ENCODE measurements around the gene NUMB. TPM values are rescaled to one million over a fixed set of nuclear protein-coding genes. Genes with fewer than 3 reads are reported as not detected.

The NUMB gene
- total and polyA plus RNA-seq, 12 donors, result 24.6 to 63.3 (median 48.4) TPM

DNA sequence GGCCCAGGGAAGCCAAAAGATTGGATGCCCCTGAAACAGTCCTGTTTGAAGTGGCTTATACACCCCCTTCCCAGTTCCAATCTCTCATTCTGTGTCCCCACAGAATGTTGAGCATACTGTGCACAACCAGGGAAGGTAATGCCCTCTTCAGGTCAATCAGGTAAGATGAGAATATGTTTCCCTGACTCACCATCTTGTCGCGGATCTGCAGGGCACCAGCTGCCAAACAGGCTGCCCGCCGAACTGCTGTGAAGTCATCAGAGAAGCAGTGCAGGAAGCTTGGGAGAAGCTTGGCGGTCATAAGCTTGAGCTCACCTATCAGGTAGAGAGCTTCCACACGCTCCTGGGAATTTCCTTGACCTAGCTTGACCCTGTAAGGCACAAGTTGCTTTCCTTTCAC is 42.0 kb upstream of the NUMB start:
- 87 to 96% (median 93%) methylated on average over 6 of the region's 6 CpGs for WGBS, 4 donors
- no peak for DNase-seq
- intact Hi-C loops (cut with DNase I), result loop anchor here in 1 of 2 donors (10.0 kb wide), 1 partner anchor 64 kb away; the partner anchor contains the start of gene ACOT2

GRCh38 chr14:73494593-73494992 is 36.2 kb upstream of the NUMB start:
- no peak overlapping the region for H3K4me3 ChIP-seq
- peaks cover 0 to 30% of the 10 kb centered on the region in 2 donors for H3K4me1 ChIP-seq (replicated peaks in 1 of 2)
- H3K27ac ChIP-seq, result no peak overlapping the region
- no peaks in the 10 kb centered on the region for H3K27me3 ChIP-seq
- no peaks in the 10 kb centered on the region for H3K36me3 ChIP-seq (replicated peaks in 1 of 2)
- WGBS, 4 donors, result 100% methylated on average over 2 of the region's 2 CpGs
- DNase-seq, result no peak
- intact Hi-C loops (cut with DNase I), result no loop called here
- no peaks in the 10 kb centered on the region for H3K9me3 ChIP-seq (replicated peaks in 1 of 3)
- TF ChIP-seq POLR2A (IDR thresholded peaks at IDR 0.05), result no peak
- TF ChIP-seq CTCF (IDR thresholded peaks at IDR 0.05), result no peak

More for the DNA sequence above, 42.0 kb upstream of the NUMB start:
- TF ChIP-seq CTCF (IDR thresholded peaks at IDR 0.05) (no peak), POLR2A (IDR thresholded peaks at IDR 0.05) (no peak)
- Histone ChIP-seq H3K27me3 (no peaks in the 10 kb centered on the region), H3K4me1 (replicated peaks in 1 of 2) (no peaks in the 10 kb centered on the region), H3K36me3 (replicated peaks in 1 of 2) (no peaks in the 10 kb centered on the region), H3K4me3 (no peak overlapping the region), H3K27ac (no peak overlapping the region), H3K9me3 (replicated peaks in 1 of 3) (no peaks in the 10 kb centered on the region)

DNA sequence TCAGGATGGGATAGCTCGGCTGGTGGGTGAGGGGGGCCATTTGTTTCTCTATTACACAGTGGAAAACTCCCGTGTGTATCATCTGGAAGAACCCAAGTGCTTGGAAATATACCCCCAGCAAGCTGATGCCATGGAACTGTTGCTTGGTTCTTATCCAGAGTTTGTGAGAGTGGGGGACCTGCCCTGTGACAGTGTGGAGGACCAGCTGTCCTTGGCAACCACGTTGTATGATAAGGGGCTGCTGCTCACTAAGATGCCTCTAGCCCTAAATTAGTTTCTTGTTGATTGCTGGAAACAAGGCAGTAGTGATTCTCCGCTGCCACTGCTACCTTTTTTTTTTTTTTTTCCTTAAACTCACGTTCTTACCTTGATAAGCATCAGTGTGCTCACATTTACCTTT is 34.3 kb upstream of the NUMB start:
- H3K27me3 ChIP-seq, result no peaks in the 10 kb centered on the region
- 73 to 79% (median 77%) methylated on average over 5 of the region's 5 CpGs for WGBS, 4 donors
- DNase-seq, result no peak
- no peaks in the 10 kb centered on the region for H3K9me3 ChIP-seq (replicated peaks in 1 of 3)
- H3K27ac ChIP-seq, result no peak overlapping the region
- H3K4me1 ChIP-seq (replicated peaks in 1 of 2), result peaks cover 0 to 30% of the 10 kb centered on the region in 2 donors
- no peak overlapping the region for H3K4me3 ChIP-seq
- no peak for TF ChIP-seq CTCF (IDR thresholded peaks at IDR 0.05)
- intact Hi-C loops (cut with DNase I), result no loop called here
- no peaks in the 10 kb centered on the region for H3K36me3 ChIP-seq (replicated peaks in 1 of 2)

GRCh38 chr14:73492043-73492552 is 33.8 kb upstream of the NUMB start:
- Histone ChIP-seq H3K27me3 (no peaks in the 10 kb centered on the region), H3K4me1 (replicated peaks in 1 of 2) (peaks cover 0 to 30% of the 10 kb centered on the region in 2 donors), H3K27ac (peak overlapping the region in 1 of 5 donors; percentile 84), H3K9me3 (replicated peaks in 1 of 3) (no peaks in the 10 kb centered on the region), H3K36me3 (replicated peaks in 1 of 2) (no peaks in the 10 kb centered on the region), H3K4me3 (peak overlapping the region in 2 of 4 donors; percentile 42 to 86)
- WGBS, 4 donors, result 63 to 91% (median 80%) methylated on average over 13 to 24 of the region's 24 CpGs
- intact Hi-C loops (cut with DNase I), result no loop called here
- TF ChIP-seq POLR2A (IDR thresholded peaks at IDR 0.05) (no peak), CTCF (IDR thresholded peaks at IDR 0.05) (no peak)
- DNase-seq, result peak in 1 of 7 donors; percentile 21

Measured in adrenal gland (tissue), 12 donors.